Heart right ventricle (tissue), 16 donors: ENCODE measurements around the gene ATP11A. TPM values are rescaled to one million over a fixed set of nuclear protein-coding genes. Genes with fewer than 3 reads are reported as not detected.
A peak's percentile ranks its signal among the peaks of the same experiment; 100 is the strongest.
"Not testable (repeated sequence)": the region's sequence is repeated elsewhere in the genome, so short reads cannot be mapped to it uniquely, and the experiment has no call there.

Experiments
- ATAC-seq, 8 donors: fragments of 200-7000 bp; cut with Tn5 transposase; one replicate each; pipeline ENCODE4 v1.9.1; 2020; ENCODE audit warnings: mild to moderate bottlenecking in 8 of 8, moderate library complexity in 8 of 8, moderate number of reproducible peaks in 1 of 8
- DNase-seq, 2 donors: peaks; one replicate each; pipeline ENCODE4 v3.0.0-alpha.2; 2020
- H3K27ac ChIP-seq, 10 donors: fragments of 200-600 bp; sonication (generic) in 2 of 10; one replicate each; pipeline versions ENCODE4 v1.5.0 to v1.8.0; 2020 to 2022; ENCODE audit warnings: mild to moderate bottlenecking in 3 of 10
- H3K27me3 ChIP-seq, 7 donors: fragments of 200-600 bp; one replicate each; pipeline ENCODE4 v1.8.0; 2021 to 2022; ENCODE audit warnings: mild to moderate bottlenecking in 2 of 7
- H3K36me3 ChIP-seq, 9 donors: fragments of 200-600 bp; sonication (generic) in 1 of 9; one replicate each; pipeline versions ENCODE4 v1.5.0 to v1.8.0; 2020 to 2022; ENCODE audit warnings: mild to moderate bottlenecking in 2 of 9
- H3K4me1 ChIP-seq, 9 donors: fragments of 200-600 bp; sonication (generic) in 1 of 9; one replicate each; pipeline versions ENCODE4 v1.5.0 to v1.8.0; 2020 to 2022; ENCODE audit warnings: mild to moderate bottlenecking in 4 of 9
- H3K4me3 ChIP-seq, 10 donors: fragments of 200-600 bp; sonication (generic) in 2 of 10; one replicate each; pipeline versions ENCODE4 v1.5.0 to v1.8.0; 2020 to 2022; ENCODE audit warnings: mild to moderate bottlenecking in 7 of 10, moderate library complexity in 2 of 10
- H3K9me3 ChIP-seq, 11 donors: fragments of 200-600 bp in 10 of 11; sonication (generic) in 2 of 11; one replicate each; pipeline versions ENCODE4 v1.5.0 to v1.8.0; 2013 to 2022; ENCODE audit warnings: mild to moderate bottlenecking in 2 of 11, control low read depth in 1 of 11, moderate library complexity in 1 of 11
- CTCF ChIP-seq, 9 donors: fragments of 200-600 bp; sonication (generic) in 2 of 9; IDR thresholded peaks; one replicate each; pipeline versions ENCODE4 v1.5.0 to v1.8.0; 2021 to 2022; ENCODE audit warnings: antibody characterized with exemption in 9 of 9, mild to moderate bottlenecking in 5 of 9, moderate library complexity in 1 of 9
- WGBS, 2 donors: extraction: QIAGEN DNeasy Blood & Tissue Kit; methylation state at CpG; one replicate each; pipeline ENCODE4 v1.1.7; 2013; ENCODE audit warnings: inconsistent platforms in 1 of 2; 5-methylcytosine and 5-hydroxymethylcytosine counted together
- intact Hi-C, 10 donors: fragments of 100-400 bp; cut with DNase I; formaldehyde crosslinking; loops; one replicate each; pipeline versions ENCODE4 v1.11.1 to v1.14.2; 2022
- polyA plus RNA-seq, 2 donors: library from polyadenylated mRNA; stranded (reverse); fragments of 200-250 nt; gene quantifications; one replicate each; pipeline ENCODE4 v1.2.3, GENCODE V29; 2013
- total RNA-seq, 10 donors: library from RNA; stranded (reverse); fragmentation: NEBNext Ultra II Directional in 3 of 10; extraction: Animal tissue kit (Norgen Biotek cat#: 25700) in 3 of 10; gene quantifications; one replicate each; pipeline versions ENCODE4 v1.2.1 to v1.2.4, GENCODE V29; 2021 to 2023
- donor health status: Arrhythmogenic right ventricular cardiomyopathy.
- donor health status: ischemic (EF 13 %, LVEDD 7.1; RV severe dilation, severe dysfunction).
- donor health status: healthy with polysubstance abuse.
- donor health status: DM: no; HTN: yes; CAD: no.
- donor health status: DM: no; HTN: no; CAD: no.
- donor health status: ischemic (EF 25% LVEDD 6.9; RV normal size, moderate dysfunction).
- donor health status: ischemic (EF 25% LVEDD 5.7; RV mildly dilated, moderate dysfunction).
- donor health status: healthy.
- donor health status: DM: yes; HTN: yes; CAD: no.
- donor health status: Ischemic cardiomyopathy.
- donor health status: ischemic (EF 35%, LVEDD 5.7; RV mildly dilated, moderate dysfunction).
- donor health status: nonischemic (EF 11% LVEDD 7.7; RV severe dilation, severe dysfunction).
- donor health status: DM: yes; HTN: yes; CAD: no.
- donor health status: PGD.
- donor health status: ischemic (EF 29% LVEDD 5.4; RV normal size, mild dysfunction).
- donor health status: nonischemic (EF 23%, LVEDD 6.1; RV moderate dilation, normal function).

Gene ATP11A
- total and polyA plus RNA-seq, 12 donors = 20.0 to 164 (median 107) TPM

GRCh38 chr13:112679932-112680677 is 9.7 kb upstream of the ATP11A start:
- TF ChIP-seq CTCF (IDR thresholded peaks at IDR 0.05) = no peak
- ATAC-seq (peak in 2 of 8 donors; percentile 18 to 71), DNase-seq (no peak)
- no peaks in the 10 kb centered on the region for H3K9me3 ChIP-seq
- H3K27ac ChIP-seq = no peak overlapping the region
- intact Hi-C loops = no loop called here
- no peaks in the 10 kb centered on the region for H3K36me3 ChIP-seq
- no peak overlapping the region for H3K4me3 ChIP-seq
- WGBS, 2 donors = 87 to 90% methylated on average over 20 of the region's 20 CpGs
- no peaks in the 10 kb centered on the region for H3K4me1 ChIP-seq
- no peaks in the 10 kb centered on the region for H3K27me3 ChIP-seq

DNA sequence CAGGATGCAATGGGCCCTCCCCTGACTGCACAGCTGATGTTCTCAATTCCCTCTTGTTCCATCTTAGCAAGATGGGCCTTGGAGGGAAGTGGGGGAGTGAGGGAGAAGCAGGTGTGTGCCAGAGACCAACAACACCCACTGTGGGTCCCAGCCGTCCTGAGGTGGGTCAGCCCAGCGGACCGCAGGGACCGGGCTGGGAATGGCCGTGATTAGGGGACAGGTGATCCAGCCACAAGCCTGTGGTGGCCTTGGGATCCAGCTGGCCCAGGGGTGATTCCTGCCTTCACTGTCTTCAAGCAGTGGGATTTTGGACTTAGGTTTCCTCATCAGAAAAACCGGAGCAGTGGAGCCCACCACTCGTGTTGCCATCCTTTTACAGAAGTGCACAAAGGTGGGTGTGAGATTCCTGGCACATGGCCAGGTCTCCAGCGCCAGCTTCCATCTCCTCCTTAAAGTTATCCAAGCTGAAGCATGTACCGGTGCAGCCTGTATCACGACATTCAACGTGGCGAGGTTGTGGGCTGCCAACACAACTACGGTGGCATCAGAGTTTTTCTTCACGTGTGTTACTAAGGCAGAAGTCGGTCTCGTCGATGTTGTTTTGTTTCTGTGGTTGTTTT is 9.0 kb upstream of the ATP11A start:
- ATAC-seq (peak in 2 of 8 donors; percentile 20 to 43), DNase-seq (no peak)

DNA sequence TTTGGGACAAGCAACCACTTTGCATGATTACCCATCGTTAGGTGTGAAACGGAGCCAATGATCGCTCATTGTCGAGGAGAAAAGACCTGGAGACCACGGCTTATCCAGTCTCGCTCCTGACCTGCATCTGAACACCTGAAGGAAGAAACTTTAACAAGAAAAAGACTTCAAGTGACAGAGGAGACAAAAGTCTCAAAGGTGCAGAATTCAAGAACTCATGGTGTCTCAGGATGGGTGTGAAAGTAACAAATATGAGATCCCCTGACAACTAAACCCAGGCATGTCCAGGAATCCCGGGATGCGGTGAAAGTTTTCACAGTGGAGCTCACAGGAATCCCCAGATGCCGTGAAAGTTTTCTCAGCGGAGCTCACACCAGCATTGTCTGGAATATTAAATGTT is 6.3 kb upstream of the ATP11A start:
- no peak for TF ChIP-seq CTCF (IDR thresholded peaks at IDR 0.05)
- intact Hi-C loops = no loop called here
- no peak for DNase-seq
- ATAC-seq = no peak
- Histone ChIP-seq H3K36me3 (no peaks in the 10 kb centered on the region), H3K27ac (no peak overlapping the region), H3K27me3 (no peaks in the 10 kb centered on the region), H3K9me3 (no peaks in the 10 kb centered on the region), H3K4me1 (peaks cover 0 to 8% (median 0%) of the 10 kb centered on the region in 9 donors), H3K4me3 (no peak overlapping the region)
- WGBS, 2 donors = 90 to 94% methylated on average over 10 of the region's 10 CpGs

More for the DNA sequence above, 9.0 kb upstream of the ATP11A start:
- WGBS, 2 donors = 92 to 93% methylated on average over 17 of the region's 17 CpGs
- H3K4me1 ChIP-seq = no peaks in the 10 kb centered on the region
- intact Hi-C loops = no loop called here
- H3K27me3 ChIP-seq = no peaks in the 10 kb centered on the region
- H3K9me3 ChIP-seq = no peaks in the 10 kb centered on the region
- H3K27ac ChIP-seq = no peak overlapping the region
- no peak for TF ChIP-seq CTCF (IDR thresholded peaks at IDR 0.05)
- no peak overlapping the region for H3K4me3 ChIP-seq
- H3K36me3 ChIP-seq = no peaks in the 10 kb centered on the region

DNA sequence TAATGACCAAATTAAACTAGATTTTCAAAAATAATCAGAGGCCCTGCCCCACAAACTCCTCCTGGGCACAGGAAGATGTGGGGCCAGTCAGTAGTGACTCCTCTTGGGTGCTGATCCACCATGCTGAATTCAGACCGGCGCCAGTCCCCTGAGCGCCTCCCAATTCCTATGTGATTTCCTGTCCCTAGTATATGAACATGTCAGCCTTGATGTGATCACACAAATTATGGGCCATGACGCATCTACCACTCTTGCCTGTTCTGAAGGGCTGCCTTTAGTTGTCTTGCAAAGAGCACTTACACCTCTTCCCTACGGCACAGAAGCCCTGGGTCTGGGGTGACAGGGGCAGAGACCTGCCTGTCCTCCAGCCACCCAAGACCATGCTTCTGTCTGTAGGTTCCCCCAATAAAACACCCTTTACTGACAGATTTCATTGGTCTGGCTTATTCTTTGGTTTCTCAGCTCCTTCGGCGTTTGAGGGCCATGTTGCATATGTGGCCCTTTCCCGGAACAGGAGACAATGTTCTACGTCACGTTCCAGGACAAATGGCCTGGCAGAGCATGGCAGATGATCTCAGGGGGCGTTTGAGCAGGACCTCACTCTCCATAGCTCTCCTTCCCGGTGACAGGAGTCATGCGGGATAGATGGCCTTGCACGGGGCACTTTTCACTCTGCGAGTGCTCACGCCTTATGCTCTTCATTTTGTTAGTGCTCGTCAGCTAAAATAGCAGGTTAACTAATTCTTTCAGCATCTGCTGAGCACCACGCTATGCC is 5.6 kb upstream of the ATP11A start:
- TF ChIP-seq CTCF (IDR thresholded peaks at IDR 0.05) = no peak
- Histone ChIP-seq H3K27ac (no peak overlapping the region), H3K36me3 (no peaks in the 10 kb centered on the region), H3K9me3 (no peaks in the 10 kb centered on the region), H3K4me1 (peaks cover 0 to 15% (median 7%) of the 10 kb centered on the region in 9 donors), H3K27me3 (no peaks in the 10 kb centered on the region), H3K4me3 (no peak overlapping the region)
- 92 to 93% methylated on average over 18 of the region's 18 CpGs for WGBS, 2 donors
- intact Hi-C loops = no loop called here
- DNase-seq (no peak), ATAC-seq (no peak)

GRCh38 chr13:112685189-112685805 is 4.5 kb upstream of the ATP11A start:
- not testable (repeated sequence) for H3K27me3 ChIP-seq, ATAC-seq, DNase-seq, H3K27ac ChIP-seq, H3K4me3 ChIP-seq, H3K9me3 ChIP-seq, H3K36me3 ChIP-seq
- WGBS, 2 donors = 81 to 85% methylated on average over 9 of the region's 9 CpGs
- intact Hi-C loops = loop anchor here in 2 of 10 donors (5.0 kb wide), 2 partner anchors 43 to 48 kb away; no protein-coding TSS in a partner anchor
- H3K4me1 ChIP-seq = peaks cover 0 to 18% (median 7%) of the 10 kb centered on the region in 9 donors
